HCT116 (cell line): Measurements from ENCODE around the gene TIMM29. TPM values are rescaled to one million over a fixed set of nuclear protein-coding genes. Genes with fewer than 3 reads are reported as not detected.

Experiments
- ATAC-seq: fragments of 200-7000 bp; cut with Tn5 transposase; 2 replicates; pipeline ENCODE4 v1.9.1; 2020; ENCODE audit warnings: mild to moderate bottlenecking, moderate library complexity
- BruUV-seq: library from RNA; stranded (reverse); fragments of 400-500 nt; replicated peaks from 2 replicates; lab custom pipeline; 2021; lab: Mats Ljungman, UMichigan
- CTCF ChIA-PET: fragments of 300-600 bp; sonication (Branson Sonifier 250); formaldehyde crosslinking; loops from one replicate; lab custom pipeline; 2021; ENCODE audit warnings: antibody characterized with exemption; lab: Charles Lee
- POLR2A ChIA-PET: fragments of 300-600, 350-600 bp; sonication (Branson Sonifier 250); formaldehyde crosslinking; loops from one replicate; lab custom pipeline; 2021; ENCODE audit warnings: antibody characterized with exemption; lab: Charles Lee
- RAD21 ChIA-PET, 2 experiments: fragments of 300-600 bp; sonication (Branson Sonifier 250); formaldehyde crosslinking; loops; one replicate each; lab custom pipeline; 2023; ENCODE audit warnings: low total read pairs in 2 of 2; ENCODE audit not compliant: uncharacterized antibody in 2 of 2, unreplicated experiment in 2 of 2, low non-redundant PET in 1 of 2; lab: Charles Lee
- DNase-seq: peaks from one replicate; pipeline ENCODE4 v3.0.0-alpha.2; 2010; ENCODE audit warnings: low read depth, low spot score
- H2AFZ ChIP-seq: fragments of 200-600 bp; shearing (Covaris generic), sonication (generic); 2 replicates; pipeline ENCODE4 v1.6.1; 2017; ENCODE audit warnings: low read depth, mixed run types, mixed read lengths, antibody characterized with exemption, low read length; ENCODE audit not compliant: poor library complexity, severe bottlenecking
- H3K27ac ChIP-seq: 2 replicates; pipeline ENCODE4 v1.5.1; 2012; ENCODE audit warnings: low read depth, low read length
- H3K27me3 ChIP-seq: fragments of 200-600 bp; sonication (generic); 2 replicates; pipeline ENCODE4 v1.6.1; 2016; ENCODE audit warnings: mixed run types, low read length, mixed read lengths; ENCODE audit not compliant: insufficient read depth
- H3K36me3 ChIP-seq, 2 experiments: fragments of 200-500 bp in 1 of 2; fragments of 200-600 bp in 1 of 2; sonication (Bioruptor generic) in 1 of 2; sonication (generic) in 1 of 2; 2 replicates each; pipeline versions ENCODE4 v1.5.1 to v1.6.1; 2014 to 2016; ENCODE audit warnings: low read length in 2 of 2, inconsistent platforms in 1 of 2, mixed read lengths in 1 of 2, mixed run types in 1 of 2; ENCODE audit not compliant: insufficient read depth in 2 of 2, control insufficient read depth in 1 of 2
- H3K4me1 ChIP-seq, 2 experiments: fragments of 200-600 bp in 1 of 2; sonication (generic) in 1 of 2; 2 replicates each; pipeline versions ENCODE4 v1.5.1 to v1.6.1; 2012 to 2017; ENCODE audit warnings: low read length in 2 of 2, inconsistent platforms in 1 of 2, mild to moderate bottlenecking in 1 of 2, mixed read lengths in 1 of 2, mixed run types in 1 of 2, moderate library complexity in 1 of 2; ENCODE audit not compliant: insufficient read depth in 2 of 2, control insufficient read depth in 1 of 2
- H3K4me2 ChIP-seq: fragments of 200-600 bp; sonication (generic); 2 replicates; pipeline ENCODE4 v1.6.1; 2017; ENCODE audit warnings: mixed run types, low read length, mixed read lengths
- H3K4me3 ChIP-seq, 2 experiments: fragments of 200-600 bp in 1 of 2; sonication (generic) in 1 of 2; replicated peaks in 1 of 2; 2 replicates each; pipeline ENCODE4 v1.5.1; 2011 to 2016; ENCODE audit warnings: low read length in 2 of 2, control low read depth in 1 of 2, low read depth in 1 of 2, mild to moderate bottlenecking in 1 of 2, mixed read lengths in 1 of 2, mixed run types in 1 of 2
- H3K79me2 ChIP-seq: fragments of 200-600 bp; sonication (generic); 2 replicates; pipeline ENCODE4 v1.6.1; 2017; ENCODE audit warnings: mild to moderate bottlenecking, mixed run types, low read length, moderate library complexity, mixed read lengths; ENCODE audit not compliant: insufficient read depth
- H3K9ac ChIP-seq: fragments of 200-600 bp; sonication (generic); 2 replicates; pipeline ENCODE4 v1.6.1; 2016; ENCODE audit warnings: low read length, mixed read lengths
- H3K9me2 ChIP-seq: fragments of 200-600 bp; sonication (generic), shearing (Covaris generic); 2 replicates; pipeline ENCODE4 v1.6.1; 2017; ENCODE audit warnings: mixed run types, mild to moderate bottlenecking, moderate library complexity; ENCODE audit not compliant: insufficient read depth
- H3K9me3 ChIP-seq, 2 experiments: fragments of 200-500 bp in 1 of 2; fragments of 200-600 bp in 1 of 2; sonication (Bioruptor generic) in 1 of 2; sonication (generic) in 1 of 2; 2 replicates each; pipeline ENCODE4 v1.6.1; 2014 to 2017; ENCODE audit warnings: low read length in 2 of 2, mixed read lengths in 2 of 2, inconsistent platforms in 1 of 2, low read depth in 1 of 2, mild to moderate bottlenecking in 1 of 2, mixed run types in 1 of 2, moderate library complexity in 1 of 2; ENCODE audit not compliant: control insufficient read depth in 1 of 2, insufficient read depth in 1 of 2
- H4K20me1 ChIP-seq: fragments of 200-600 bp; sonication (generic), shearing (Covaris generic); 2 replicates; pipeline ENCODE4 v1.6.1; 2017; ENCODE audit warnings: mixed run types, mild to moderate bottlenecking, moderate library complexity; ENCODE audit not compliant: insufficient read depth
- CEBPB ChIP-seq: IDR thresholded peaks from 2 replicates; pipeline ENCODE4 v1.6.1; 2012; ENCODE audit warnings: low read depth
- CTCF ChIP-seq, 3 experiments: fragments of 200-600 bp in 1 of 3; sonication (generic) in 1 of 3; IDR thresholded peaks in 2 of 3; conservative IDR thresholded peaks in 1 of 3; 2 replicates each; pipeline ENCODE4 v1.5.1; 2012 to 2017; ENCODE audit warnings: low read depth in 2 of 3, low read length in 2 of 3, antibody characterized with exemption in 1 of 3, borderline replicate concordance in 1 of 3, control low read depth in 1 of 3, mild to moderate bottlenecking in 1 of 3, mixed read lengths in 1 of 3, mixed run types in 1 of 3, moderate library complexity in 1 of 3; ENCODE audit not compliant: insufficient read depth in 1 of 3
- EZH2phosphoT487 ChIP-seq: fragments of 200-600 bp; IDR thresholded peaks from 2 replicates; pipeline ENCODE4 v1.6.1; 2018; ENCODE audit warnings: antibody characterized with exemption, borderline replicate concordance
- FOSL1 ChIP-seq: IDR thresholded peaks from 2 replicates; pipeline ENCODE4 v1.6.1; 2012; ENCODE audit warnings: low read depth
- POLR2A ChIP-seq: IDR thresholded peaks from 2 replicates; pipeline ENCODE4 v1.7.0; 2011; ENCODE audit warnings: borderline replicate concordance; ENCODE audit not compliant: insufficient read depth, insufficient read length; ENCODE audit errors: extremely low read depth
- POLR2AphosphoS5 ChIP-seq: IDR thresholded peaks from 2 replicates; pipeline ENCODE4 v1.6.1; 2011; ENCODE audit warnings: mild to moderate bottlenecking, low read depth, low read length, moderate library complexity
- RAD21 ChIP-seq: IDR thresholded peaks from 2 replicates; pipeline ENCODE4 v1.6.1; 2012; ENCODE audit warnings: low read depth, mild to moderate bottlenecking
- REST ChIP-seq: IDR thresholded peaks from 2 replicates; pipeline ENCODE4 v1.6.1; 2012; ENCODE audit warnings: low read depth
- SIN3A ChIP-seq: IDR thresholded peaks from 2 replicates; pipeline ENCODE4 v1.6.1; 2012; ENCODE audit warnings: low read depth
- SP1 ChIP-seq: IDR thresholded peaks from 2 replicates; pipeline ENCODE4 v1.6.1; 2012; ENCODE audit warnings: low read depth
- SRF ChIP-seq: IDR thresholded peaks from 2 replicates; pipeline ENCODE4 v1.6.1; 2012; ENCODE audit warnings: low read depth
- TCF7L2 ChIP-seq: IDR thresholded peaks from 2 replicates; pipeline ENCODE4 v1.7.0; 2011; ENCODE audit warnings: borderline replicate concordance, inconsistent platforms; ENCODE audit not compliant: insufficient read depth, insufficient read length; ENCODE audit errors: extremely low read depth
- YY1 ChIP-seq: IDR thresholded peaks from 2 replicates; pipeline ENCODE4 v1.6.1; 2011; ENCODE audit warnings: low read length, low read depth, moderate library complexity, mild to moderate bottlenecking; ENCODE audit not compliant: insufficient replicate concordance; ENCODE audit errors: extremely low read depth
- ZFX ChIP-seq: fragments of 450-650 bp; IDR thresholded peaks from 2 replicates; pipeline ENCODE4 v1.6.1; 2017
- ZNF274 ChIP-seq: fragments of 200-500 bp; sonication (Bioruptor generic); IDR thresholded peaks from 2 replicates; pipeline ENCODE4 v1.6.1; 2014; ENCODE audit warnings: mild to moderate bottlenecking, low read depth, low read length, inconsistent platforms
- intact Hi-C: fragments of 100-400 bp; cut with micrococcal nuclease; formaldehyde crosslinking; loops from 2 replicates; pipeline ENCODE4 v1.10.0; 2022
- total RNA-seq: library from RNA; stranded (reverse); gene quantifications from one replicate; pipeline ENCODE4 v1.2.1, GENCODE V29; 2021; ENCODE audit not compliant: unreplicated experiment
- TF ChIP-seq, protein P1 (sequence below): IDR thresholded peaks from 2 replicates; pipeline ENCODE4 v1.6.1; 2012
- TF ChIP-seq, protein P2 (sequence below): IDR thresholded peaks from 2 replicates; pipeline ENCODE4 v1.6.1; 2011; ENCODE audit warnings: mild to moderate bottlenecking, low read length, moderate library complexity; ENCODE audit not compliant: insufficient replicate concordance; ENCODE audit errors: extremely low read depth

Gene TIMM29
- total RNA-seq, 1 experiment from 2014 or later = 20.3 TPM

DNA sequence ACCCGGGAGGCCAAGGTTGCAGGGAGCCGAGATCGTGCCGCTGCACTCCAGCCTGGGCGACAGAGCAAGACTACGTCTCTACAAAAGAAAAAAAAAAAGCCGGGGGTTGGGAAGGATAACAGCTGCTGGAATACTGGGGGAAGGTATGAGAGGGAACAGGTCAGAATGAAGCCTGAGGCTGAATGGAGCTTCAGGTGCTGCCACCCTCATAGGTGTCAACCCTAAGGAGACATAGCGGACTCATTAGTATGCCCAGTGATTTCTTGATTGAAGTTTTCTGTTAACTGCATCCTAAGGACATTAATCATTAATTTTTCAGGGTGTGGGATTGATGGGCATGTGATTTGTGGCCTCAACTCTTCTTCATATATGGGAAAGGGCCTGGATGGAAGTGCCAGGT lies 38.2 kb downstream of the TIMM29 start:
- ATAC-seq = no peak
- Histone ChIP-seq H3K36me3 (peaks cover under 1 to 6% of the 10 kb centered on the region in 2 experiments; a peak in 2 of 4 replicates), H3K9me2 (no peaks in the 10 kb centered on the region), H3K4me1 (peaks cover 25 to 39% of the 10 kb centered on the region in 2 experiments), H3K4me2 (no peak overlapping the region), H3K9ac (no peak overlapping the region), H3K79me2 (peaks cover 98% of the 10 kb centered on the region)
- intact Hi-C loops = no loop called here
- BruUV-seq = no TSS peak
- ChIA-PET RAD21 (no interaction called here), CTCF (interaction anchor here (1.1 kb wide), 1 partner anchor 25 kb away, joined by 4 read pairs; no protein-coding TSS in a partner anchor)
- TF ChIP-seq ZNF274 = no peak
- TF ChIP-seq CTCF (IDR thresholded peaks at IDR 0.05 in 2 of 3, conservative IDR thresholded peaks at IDR 0.05 in 1 of 3; ENCODE audit: borderline replicate concordance in 1 of 3, insufficient read depth in 1 of 3, low read depth in 2 of 3, low read length in 2 of 3) = no peak
- TF ChIP-seq YY1 = no peak
- no peak for TF ChIP-seq SRF
- no peak for TF ChIP-seq SIN3A
- no peak for TF ChIP-seq RAD21
- TF ChIP-seq FOSL1 = no peak
- TF ChIP-seq POLR2AphosphoS5 = no peak
- TF ChIP-seq EZH2phosphoT487 = no peak
- no peak for TF ChIP-seq ZFX
- TF ChIP-seq CEBPB = no peak
- no peak for TF ChIP-seq REST
- no peak for TF ChIP-seq POLR2A
- TF ChIP-seq TCF7L2 = no peak
- TF ChIP-seq, protein P1, sequence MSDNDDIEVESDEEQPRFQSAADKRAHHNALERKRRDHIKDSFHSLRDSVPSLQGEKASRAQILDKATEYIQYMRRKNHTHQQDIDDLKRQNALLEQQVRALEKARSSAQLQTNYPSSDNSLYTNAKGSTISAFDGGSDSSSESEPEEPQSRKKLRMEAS = no peak
- TF ChIP-seq, protein P2, sequence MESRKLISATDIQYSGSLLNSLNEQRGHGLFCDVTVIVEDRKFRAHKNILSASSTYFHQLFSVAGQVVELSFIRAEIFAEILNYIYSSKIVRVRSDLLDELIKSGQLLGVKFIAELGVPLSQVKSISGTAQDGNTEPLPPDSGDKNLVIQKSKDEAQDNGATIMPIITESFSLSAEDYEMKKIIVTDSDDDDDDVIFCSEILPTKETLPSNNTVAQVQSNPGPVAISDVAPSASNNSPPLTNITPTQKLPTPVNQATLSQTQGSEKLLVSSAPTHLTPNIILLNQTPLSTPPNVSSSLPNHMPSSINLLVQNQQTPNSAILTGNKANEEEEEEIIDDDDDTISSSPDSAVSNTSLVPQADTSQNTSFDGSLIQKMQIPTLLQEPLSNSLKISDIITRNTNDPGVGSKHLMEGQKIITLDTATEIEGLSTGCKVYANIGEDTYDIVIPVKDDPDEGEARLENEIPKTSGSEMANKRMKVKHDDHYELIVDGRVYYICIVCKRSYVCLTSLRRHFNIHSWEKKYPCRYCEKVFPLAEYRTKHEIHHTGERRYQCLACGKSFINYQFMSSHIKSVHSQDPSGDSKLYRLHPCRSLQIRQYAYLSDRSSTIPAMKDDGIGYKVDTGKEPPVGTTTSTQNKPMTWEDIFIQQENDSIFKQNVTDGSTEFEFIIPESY = no peak
- no peak for TF ChIP-seq SP1
- TF ChIP-seq, all 23 proteins: peak for 0
- Histone ChIP-seq H3K27me3 (no peaks in the 10 kb centered on the region), H2AFZ (no peak overlapping the region), H3K9me3 (no peaks in the 10 kb centered on the region), H4K20me1 (peaks cover 13% of the 10 kb centered on the region; the same call in 1 of the 2 replicates), H3K4me3 (no peak overlapping the region), H3K27ac (no peak overlapping the region)
- POLR2A ChIA-PET = interaction anchor here (0.6 to 0.9 kb wide), 2 partner anchors 27 to 463 kb away, joined by 3 read pairs; no protein-coding TSS in a partner anchor
- DNase-seq = no peak
